Panc1 (cell line): ENCODE results near the gene TMEM151A.

Experiments used
- CTCF ChIP-seq: fragments of 450-650 bp; IDR thresholded peaks from 2 replicates; pipeline ENCODE4 v1.5.1; 2017; ENCODE audit warnings: mild to moderate bottlenecking
- POLR2AphosphoS5 ChIP-seq: IDR thresholded peaks from 2 replicates; pipeline ENCODE4 v1.6.1; 2012; ENCODE audit warnings: mild to moderate bottlenecking, low read depth, low read length, moderate library complexity
- REST ChIP-seq, 2 experiments: IDR thresholded peaks; 2 replicates each; pipeline ENCODE4 v1.6.1; 2011 to 2012; ENCODE audit warnings: low read depth in 2 of 2, control low read depth in 1 of 2, low read length in 1 of 2, mild to moderate bottlenecking in 1 of 2, moderate library complexity in 1 of 2; ENCODE audit not compliant: insufficient read depth in 1 of 2
- SIN3A ChIP-seq: IDR thresholded peaks from 2 replicates; pipeline ENCODE4 v1.6.1; 2012; ENCODE audit warnings: low read depth, mild to moderate bottlenecking, low read length, moderate library complexity, borderline replicate concordance; ENCODE audit not compliant: insufficient read depth
- TCF7L2 ChIP-seq: IDR thresholded peaks from 2 replicates; pipeline ENCODE4 v1.6.1; 2011; ENCODE audit warnings: mild to moderate bottlenecking, low read depth, low read length, inconsistent platforms

- TF ChIP-seq CTCF (no peak), POLR2AphosphoS5 (peak; percentile 98), REST (IDR thresholded peaks at IDR 0.05; ENCODE audit: insufficient read depth in 1 of 2, low read depth in 2 of 2, low read length in 1 of 2) (no peak), TCF7L2 (peak; percentile 77; the same call in 1 of the 2 replicates), SIN3A (peak; percentile 98; the same call in 1 of the 2 replicates)
Measured at GRCh38 chr11:66344550-66345315, 53.0 kb downstream of the TMEM151A start, which contains the start of gene BRMS1.
